NAMALWA (cell line): ENCODE results near the gene TUBB3.

Experiments used
- DNase-seq: peaks from one replicate; pipeline ENCODE4 v3.0.0-alpha.2; 2015; ENCODE audit warnings: low spot score

Gene TUBB3

DNA sequence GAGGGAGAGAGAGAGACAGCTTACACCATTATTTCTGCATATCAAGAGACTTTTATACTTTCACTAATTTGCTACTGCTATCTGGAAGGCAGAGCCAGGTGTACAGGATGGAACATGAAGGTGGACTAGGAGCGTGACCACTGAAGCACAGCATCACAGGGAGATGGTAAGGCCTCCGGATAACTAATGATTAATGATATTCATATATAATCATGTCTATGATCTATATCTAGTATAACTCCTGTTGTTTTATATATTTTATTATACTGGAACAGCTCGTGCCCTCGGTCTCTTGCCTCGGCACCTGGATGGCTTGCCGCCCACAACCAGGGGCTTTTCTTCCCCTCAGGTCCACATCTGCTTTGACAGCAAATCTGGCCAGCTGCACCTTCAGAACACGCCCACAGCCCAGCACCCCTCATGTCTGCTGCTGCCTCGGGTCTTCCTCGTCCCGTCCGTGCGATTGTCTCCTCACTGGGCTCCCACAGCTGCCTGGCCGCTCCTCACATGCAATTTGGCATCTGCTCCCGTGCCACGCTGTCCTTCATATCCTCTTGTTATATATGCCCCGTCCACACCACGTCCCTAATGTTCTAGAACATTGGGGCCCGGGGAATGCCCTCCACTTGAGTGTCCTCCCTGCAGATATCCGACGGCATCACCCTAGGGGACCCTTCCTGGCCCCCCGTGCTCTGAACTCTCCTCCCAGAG lies 15.2 kb downstream of the TUBB3 start:
- DNase-seq: no peak

DNA sequence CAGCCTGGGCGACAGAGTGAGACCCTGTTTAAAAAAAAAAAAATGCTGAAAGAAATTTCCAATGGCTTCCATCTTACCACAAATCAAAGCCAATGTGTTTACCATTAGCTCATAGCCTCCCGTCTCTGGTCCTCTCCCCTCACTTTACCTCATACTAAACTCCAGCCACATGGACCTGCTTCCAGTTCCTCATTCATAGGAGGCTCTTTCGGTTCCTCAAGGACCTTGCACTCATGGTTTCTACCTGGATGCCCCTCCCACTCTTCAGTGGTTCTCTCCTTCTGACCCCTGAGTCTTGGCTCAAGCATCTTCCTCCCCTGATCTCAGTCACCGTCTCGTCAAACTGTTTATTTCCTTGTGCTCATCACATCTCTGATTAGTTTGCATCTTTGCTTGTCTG lies 21.6 kb downstream of the TUBB3 start:
- DNase-seq: peak; percentile 45

DNA sequence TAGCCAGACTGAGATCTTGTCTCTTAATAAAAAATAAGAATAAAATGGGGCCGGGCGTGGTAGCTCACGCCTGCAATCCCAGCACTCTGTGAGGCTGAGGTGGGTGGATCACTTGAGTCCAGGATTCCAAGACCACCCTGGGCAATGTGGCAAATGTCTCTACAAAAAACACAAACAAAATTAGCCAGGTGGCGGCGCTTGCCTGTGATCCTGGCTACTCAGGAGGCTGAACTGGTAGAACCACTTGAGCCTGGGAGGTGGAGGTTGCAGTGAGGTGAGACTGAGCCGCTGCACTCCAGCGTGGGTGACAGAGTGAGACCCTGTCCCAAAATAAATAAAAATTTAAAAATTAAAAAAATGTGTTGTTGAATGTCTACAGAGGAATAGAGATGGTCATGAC lies 22.5 kb downstream of the TUBB3 start:
- no peak for DNase-seq

DNA sequence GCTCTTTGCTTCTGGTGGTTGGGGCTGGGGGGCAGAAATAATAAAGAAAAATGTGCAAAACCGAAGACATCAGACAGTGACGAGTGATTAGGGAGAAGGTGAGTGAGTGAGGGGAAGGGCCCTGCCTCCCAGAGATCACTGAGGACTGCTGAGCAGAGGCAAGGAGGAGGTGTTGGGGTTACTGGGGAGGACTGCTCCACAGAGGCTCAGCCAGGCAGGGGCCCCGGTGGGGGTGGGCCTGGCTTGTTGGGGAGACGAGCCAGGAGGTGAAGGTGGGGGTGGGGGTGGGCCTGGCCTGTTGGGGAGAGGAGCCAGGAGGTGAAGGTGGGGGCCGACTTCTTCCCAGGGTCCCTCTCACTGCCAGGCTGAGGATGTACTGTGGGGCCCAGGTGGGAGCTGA lies 23.4 kb downstream of the TUBB3 start:
- no peak for DNase-seq

DNA sequence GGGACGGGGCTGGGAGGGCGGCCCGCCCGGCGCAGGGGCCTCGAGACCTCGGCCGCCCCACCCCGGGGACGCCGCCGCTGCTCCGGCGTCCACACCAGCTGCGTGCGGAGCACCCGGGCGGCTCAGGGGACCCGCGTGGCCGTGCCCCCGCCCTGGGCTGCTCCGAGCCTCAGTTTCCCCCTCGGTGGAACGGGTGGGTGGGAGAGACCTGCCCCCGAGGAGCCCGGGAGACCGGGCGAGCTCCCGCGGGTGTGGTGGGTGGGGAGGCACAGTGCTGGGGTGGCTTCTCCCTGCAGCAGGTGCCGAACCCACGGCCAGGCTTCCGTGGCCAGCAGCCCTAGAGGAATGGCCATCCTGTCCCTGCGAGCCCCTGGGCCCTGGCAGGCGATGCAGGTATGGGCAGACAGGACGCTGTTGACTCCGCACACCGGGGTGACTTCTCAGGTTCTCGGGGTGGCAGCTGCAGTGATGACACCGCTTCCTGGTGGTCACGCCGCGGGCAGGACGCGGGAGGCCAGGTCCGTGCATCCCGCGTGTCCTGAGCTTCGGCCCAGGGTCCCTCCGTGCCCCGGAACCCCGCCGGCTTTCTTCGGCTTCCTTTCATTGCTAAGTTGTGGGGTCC lies 26.1 kb downstream of the TUBB3 start:
- no peak for DNase-seq

DNA sequence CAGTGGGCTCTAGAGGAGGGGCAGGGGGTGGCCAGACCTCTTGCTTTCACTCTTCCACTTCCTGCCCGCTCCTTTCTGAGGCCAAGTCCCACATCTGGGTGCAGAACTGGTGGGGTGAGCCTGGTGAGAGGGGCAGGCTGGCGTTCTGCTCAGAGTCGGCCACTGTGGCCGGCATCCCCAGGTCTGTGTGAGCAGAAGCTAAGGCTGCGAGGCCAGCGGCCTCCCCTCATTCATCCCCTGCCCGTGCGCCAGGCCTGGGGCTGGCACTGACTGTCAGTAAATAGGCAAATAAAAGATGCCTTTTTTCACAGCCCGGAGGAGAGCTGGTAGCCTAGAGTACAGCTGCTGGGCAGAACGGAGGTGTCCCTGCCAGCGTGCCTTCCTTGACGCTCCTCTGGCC lies 26.6 kb downstream of the TUBB3 start:
- no peak for DNase-seq

DNA sequence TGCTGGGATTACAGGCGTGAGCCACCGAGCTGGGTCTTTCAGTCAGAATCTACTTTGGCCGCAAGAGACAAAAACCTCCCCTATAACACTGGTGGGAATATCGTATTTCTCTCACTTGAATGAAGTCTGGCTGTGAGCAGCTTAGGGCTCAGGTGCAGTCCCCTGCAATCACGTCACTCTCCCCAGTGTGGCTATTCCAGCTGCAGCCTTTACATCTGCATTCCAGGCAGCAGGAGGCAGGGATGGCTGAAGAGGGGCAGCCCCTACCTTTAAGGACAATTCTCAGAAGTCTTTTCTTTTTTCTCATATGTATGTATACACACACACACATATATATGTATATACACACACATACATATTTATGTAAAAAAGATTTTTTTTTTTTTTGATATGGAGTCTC lies 28.4 kb downstream of the TUBB3 start:
- DNase-seq: no peak

DNA sequence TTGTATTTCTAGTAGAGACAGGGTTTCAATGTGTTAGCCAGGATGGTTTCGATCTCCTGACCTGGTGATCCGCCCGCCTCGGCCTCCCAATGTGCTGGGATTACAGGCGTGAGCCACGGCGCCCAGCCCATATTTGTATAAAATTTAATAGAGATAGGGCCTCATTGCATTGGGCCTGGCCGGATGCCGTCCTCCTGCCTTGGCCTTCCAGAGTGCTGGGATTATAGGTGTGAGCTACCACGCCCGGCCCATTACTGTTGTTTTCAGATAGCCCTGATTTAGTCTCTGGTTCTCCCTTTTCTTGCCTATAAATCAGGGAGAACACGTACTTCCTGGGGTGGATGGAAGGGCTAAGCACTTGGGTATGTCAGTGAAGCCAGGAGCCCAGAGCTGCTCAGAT lies 28.9 kb downstream of the TUBB3 start:
- no peak for DNase-seq

DNA sequence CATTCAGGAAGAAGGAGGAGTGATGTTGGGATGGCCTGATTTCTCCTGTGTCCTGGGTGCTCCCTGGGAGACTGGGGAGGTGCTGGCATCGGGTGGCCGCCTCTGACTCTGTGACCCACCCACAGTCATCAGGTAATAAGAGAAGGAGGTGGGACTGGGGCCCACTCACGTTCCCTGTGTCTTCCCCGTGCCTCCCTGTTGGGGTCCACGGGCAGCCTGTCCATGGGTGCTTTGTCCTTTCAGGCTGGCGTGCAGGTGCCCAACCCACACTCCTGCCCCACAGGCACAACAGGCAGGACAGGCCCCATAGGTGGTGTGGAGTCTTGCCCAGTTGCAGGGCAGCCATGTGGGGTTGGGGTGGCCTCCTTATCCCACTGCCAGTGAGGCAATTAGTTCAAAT lies 29.4 kb downstream of the TUBB3 start:
- no peak for DNase-seq

DNA sequence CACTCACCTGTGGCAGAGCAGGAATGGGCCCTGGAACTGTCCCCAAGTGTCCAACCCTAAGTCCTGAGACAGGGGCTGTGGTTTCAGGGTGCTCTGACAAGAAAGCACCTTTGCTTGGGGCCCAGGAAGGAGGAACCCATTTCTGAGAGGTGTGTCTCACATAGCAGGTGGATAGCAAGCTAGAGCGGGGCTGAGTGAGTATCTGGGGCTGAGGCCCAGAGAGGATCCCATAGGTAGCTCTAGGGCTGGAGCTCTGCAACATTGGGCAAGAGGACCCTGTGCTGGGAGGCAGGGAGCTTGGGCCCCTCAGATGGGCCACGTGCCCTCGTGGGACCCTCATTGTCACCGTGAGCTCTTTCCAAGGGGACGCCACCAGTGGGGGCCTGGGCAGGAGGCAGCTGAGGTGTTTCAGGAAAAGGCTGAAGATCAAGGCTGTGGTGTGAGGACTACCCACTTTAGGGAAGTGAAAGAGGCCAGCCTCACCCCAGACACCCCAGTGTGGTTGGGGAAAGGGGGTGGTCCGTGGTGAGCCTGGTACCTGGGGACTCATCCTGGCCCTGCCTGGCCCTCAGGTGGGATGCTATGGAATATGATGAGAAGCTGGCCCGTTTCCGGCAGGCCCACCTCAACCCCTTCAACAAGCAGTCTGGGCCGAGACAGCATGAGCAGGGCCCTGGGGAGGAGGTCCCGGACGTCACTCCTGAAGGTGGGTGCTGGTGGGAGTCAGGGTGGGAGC lies 30.7 kb downstream of the TUBB3 start:
- peak; percentile 41 for DNase-seq

DNA sequence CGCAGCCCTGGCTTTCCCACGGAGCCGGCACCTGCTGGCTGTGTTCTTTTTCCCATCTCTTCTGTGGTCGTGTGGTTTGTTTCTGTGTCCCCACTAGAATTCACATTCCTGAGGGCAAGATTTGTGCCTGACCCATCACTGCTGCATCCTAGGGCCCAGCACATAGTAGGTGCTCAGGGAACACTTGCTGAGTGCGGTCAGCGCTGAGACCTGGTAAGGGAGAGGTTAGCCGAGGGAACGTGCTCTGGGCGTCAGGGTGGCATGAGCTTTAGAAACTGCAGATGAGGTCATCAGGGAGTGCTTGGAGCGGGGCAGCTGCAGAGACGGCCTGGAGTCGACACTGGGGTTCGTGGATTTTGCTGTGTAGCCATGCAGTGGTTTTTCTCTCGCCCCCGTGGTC lies 31.3 kb downstream of the TUBB3 start:
- DNase-seq: no peak

DNA sequence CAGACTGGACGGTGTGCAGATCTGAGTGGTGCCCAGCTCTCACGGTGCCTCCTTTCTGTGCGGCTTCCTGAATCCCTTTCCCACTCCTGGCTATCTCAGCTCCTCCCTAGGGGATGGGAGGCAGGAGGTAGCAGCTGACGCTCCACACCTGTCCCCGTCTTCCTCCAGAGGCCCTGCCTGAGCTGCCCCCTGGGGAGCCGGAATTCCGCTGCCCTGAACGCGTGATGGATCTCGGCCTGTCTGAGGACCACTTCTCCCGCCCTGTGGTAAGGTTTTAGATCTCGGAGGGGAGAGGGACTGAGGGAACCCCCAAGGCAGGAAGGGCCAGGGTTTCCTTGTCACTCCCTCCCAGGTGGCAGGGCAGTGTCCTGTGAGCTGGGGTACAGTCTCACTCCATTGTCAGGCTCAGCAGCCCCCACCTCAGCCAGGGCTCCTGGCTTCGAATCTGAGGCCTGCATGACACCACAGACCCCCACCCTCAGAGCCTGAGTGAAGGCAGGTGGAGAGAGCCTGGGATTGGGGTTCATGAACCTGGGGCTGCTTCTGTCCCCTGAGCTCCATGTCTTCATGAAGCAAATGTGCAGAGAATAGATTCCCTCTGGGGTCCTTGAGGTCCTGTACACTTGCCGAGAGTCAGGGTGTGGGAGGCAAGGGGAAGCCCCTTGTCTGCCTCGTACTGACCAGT lies 32.0 kb downstream of the TUBB3 start:
- DNase-seq: no peak

DNA sequence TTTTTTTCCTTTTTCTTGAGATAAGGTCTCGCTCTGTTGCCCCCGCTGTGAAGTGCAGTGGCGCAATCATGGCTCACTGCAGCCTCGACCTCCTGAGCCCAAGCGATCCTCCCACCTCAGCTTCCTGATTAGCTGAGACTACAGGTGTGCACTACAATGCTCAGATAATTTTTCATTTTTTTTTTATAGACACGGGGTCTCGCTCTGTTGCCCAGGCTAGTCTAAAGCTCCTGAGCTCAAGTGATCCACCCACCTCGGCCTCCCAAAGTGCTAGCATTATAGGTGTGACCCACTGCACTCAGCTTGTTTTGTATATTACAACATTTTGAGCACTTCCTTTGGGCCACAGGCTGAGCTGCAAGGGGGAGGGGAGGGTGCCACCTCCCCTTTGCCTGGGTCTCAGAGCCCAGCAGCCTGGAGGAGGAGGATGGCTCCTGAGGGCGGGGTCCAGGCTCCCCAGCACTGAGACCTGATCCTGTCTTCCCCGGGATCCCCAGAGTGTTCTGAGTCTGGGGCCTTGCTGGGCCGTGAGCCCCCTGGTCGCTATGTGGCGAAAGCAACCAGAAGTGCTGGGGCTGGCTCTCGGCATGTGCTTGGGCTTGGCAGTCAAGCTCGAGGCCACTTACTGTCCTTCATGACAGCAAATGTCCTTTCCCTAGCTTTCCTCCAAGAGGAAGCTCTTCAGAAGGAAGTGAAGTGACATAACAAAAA lies 33.5 kb downstream of the TUBB3 start:
- DNase-seq: no peak

DNA sequence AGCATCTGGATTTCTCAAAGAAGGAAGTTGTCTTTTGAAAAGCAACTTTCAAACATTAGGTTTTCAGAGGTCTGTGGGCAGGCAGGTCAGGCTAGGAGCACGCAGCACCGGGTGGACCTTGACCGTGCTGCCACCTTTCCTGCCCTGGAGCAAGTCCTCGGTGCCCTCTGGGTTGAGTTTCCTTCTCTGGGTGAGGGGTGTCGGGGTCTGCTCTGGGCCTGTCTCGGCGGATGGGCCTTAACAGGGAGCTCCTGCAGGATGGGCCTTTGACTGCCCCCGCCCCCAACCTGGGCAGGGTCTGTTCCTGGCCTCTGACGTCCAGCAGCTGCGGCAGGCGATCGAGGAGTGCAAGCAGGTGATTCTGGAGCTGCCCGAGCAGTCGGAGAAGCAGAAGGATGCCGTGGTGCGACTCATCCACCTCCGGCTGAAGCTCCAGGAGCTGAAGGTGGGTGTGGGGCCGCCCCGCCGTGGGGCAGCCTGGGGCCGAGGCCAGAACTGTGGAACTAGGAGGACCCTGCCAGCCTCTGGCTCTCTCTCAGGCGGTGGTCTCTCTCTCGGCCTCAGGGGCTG lies 34.2 kb downstream of the TUBB3 start:
- DNase-seq: no peak

DNA sequence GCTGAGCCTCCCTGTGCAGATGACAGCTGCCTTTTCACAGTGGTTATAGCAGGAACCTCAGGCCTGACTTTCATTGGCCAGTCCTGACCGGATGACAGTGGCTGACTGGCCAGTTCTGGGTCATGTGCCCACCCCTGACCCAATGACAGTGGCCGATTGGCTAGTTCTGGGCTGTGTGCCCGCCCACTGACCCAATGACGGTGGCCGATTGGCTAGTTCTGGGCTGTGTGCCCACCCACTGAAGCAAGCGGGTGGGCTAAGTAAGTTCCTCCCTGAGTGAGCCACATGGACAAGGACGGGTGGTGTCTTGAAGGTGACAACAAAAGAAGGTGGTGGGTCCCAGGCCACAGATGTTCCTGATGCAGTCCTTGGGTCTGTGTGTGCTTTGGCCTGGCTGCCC lies 34.9 kb downstream of the TUBB3 start:
- peak; percentile 95 for DNase-seq

DNA sequence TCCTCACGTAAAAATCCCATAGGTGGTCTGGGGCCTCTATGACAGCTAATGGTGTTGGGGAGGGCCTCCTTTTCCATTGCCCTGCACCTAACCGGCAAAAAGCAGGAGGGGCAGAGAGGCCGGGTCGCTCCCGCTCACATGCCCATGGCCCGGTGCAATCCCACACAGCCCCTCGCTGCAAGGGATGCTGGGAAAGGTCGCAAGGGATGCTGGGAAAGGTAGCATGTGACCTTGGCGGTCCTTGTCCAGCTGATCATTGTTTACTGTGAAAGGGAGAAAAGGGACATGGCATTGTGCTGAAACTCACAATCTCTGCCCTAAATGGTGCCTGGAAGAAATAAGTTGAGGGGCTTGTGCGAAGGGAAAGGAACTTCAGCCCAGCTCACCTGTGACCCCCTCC lies 35.5 kb downstream of the TUBB3 start:
- DNase-seq: no peak

DNA sequence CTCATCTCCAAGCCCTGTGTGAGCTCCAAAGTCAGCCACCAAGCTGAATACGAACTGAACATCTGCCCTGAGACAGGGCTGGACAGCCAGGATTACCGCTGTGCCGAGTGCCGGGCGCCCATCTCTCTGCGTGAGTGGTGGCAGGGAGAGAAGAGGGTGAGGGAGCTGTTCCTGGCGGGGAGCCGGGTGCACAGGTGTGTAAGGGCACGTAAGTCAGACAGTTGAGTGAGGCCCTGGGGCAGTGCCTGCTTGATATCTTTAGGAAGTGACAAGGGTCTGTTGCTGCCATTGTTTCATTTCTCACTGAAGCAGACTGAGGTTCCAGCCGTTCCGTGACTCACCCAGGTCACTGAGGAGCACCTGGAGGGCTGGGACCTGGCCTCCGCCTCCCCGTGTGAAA lies 37.8 kb downstream of the TUBB3 start:
- DNase-seq: no peak

DNA sequence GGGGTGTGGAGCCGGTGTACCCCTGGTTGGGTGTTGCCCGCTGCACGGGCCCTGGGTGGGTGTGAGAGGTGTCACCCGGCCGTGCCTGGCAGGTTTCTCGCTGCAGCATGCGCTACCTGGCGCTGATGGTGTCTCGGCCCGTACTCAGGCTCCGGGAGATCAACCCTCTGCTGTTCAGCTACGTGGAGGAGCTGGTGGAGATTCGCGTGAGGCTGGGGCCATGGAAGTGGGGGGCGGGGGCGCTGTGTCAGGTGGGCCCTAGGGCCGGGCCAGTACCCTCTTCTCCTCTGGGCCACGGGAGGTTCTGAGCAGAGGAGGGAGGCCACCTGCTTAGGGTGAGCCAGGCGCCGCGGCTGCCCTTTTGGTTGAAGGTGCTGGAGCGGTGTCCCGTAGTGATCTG lies 38.8 kb downstream of the TUBB3 start:
- DNase-seq: no peak

DNA sequence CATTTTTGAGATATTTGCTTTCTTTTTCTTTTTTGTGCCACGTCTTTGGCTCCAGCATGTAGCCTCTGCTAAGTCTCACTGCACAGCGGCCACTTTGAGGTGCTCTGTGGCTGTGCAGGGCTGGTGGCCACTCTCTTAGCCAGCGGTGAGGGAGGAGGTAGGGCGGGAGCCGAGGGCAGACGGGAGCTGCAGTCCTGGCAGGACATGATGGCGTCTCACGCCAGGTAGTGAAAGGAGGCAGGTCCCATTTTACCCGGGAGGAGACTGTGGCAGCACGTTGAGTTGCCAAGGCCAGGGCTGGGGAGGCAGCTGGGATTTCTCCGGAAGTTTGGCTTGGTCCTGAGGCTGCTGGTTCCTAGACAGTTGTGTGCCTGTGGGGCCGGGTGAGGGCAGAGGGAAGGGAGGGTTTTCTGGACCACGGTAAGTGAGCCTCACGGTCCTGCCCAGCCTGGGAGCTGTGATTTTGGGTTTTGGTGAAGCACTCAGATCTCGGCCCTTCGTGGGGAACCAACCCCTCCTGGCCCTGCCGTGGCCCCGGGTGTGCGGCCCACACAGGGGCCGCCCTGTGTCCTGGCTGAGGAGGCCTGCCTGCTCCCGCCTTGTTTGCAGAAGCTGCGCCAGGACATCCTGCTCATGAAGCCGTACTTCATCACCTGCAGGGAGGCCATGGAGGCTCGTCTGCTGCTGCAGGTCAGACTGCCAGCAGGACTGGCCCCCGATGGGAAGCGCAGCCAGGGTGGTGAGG lies 39.8 kb downstream of the TUBB3 start:
- DNase-seq: no peak

DNA sequence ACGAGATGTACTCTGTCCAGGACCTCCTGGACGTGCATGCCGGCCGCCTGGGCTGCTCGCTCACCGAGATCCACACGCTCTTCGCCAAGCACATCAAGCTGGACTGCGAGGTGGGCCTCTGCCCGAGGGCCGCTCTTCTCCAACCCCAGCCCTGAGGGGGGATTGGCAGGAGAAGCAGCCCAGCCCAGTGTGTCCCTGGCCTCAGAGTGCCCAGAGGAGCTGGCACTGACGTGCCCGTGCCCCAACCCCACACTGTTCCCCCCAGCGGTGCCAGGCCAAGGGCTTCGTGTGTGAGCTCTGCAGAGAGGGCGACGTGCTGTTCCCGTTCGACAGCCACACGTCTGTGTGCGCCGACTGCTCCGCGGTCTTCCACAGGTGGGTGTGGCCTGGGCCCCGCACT lies 41.1 kb downstream of the TUBB3 start:
- DNase-seq: no peak
